AG09309 (cell line): Measurements from ENCODE around the gene CFLAR.

ENCODE experiments used
- DNase-seq: peaks from one replicate; pipeline ENCODE4 v3.0.0-alpha.2; 2010; ENCODE audit warnings: low read depth
- H3K4me3 ChIP-seq: 2 replicates; pipeline ENCODE4 v1.5.1; 2011; ENCODE audit warnings: mild to moderate bottlenecking, low read depth, low read length, moderate library complexity; ENCODE audit not compliant: control insufficient read depth
- CTCF ChIP-seq: IDR thresholded peaks from 2 replicates; pipeline ENCODE4 v1.5.1; 2011; ENCODE audit warnings: mild to moderate bottlenecking, low read depth, low read length, inconsistent platforms; ENCODE audit not compliant: insufficient read depth, control insufficient read depth; ENCODE audit errors: missing control alignments

Gene CFLAR

GRCh38 chr2:201128033-201128432 is 12.1 kb downstream of the CFLAR start:
- DNase-seq: no peak
- no peak overlapping the region for H3K4me3 ChIP-seq
- TF ChIP-seq CTCF: no peak

GRCh38 chr2:201128933-201129505 is 13.1 kb downstream of the CFLAR start:
- H3K4me3 ChIP-seq: no peak overlapping the region
- no peak for TF ChIP-seq CTCF
- DNase-seq: no peak

- DNase-seq: peak; percentile 46
- no peak for TF ChIP-seq CTCF
- no peak overlapping the region for H3K4me3 ChIP-seq
Observed at GRCh38 chr2:201130524-201131186, 14.7 kb downstream of the CFLAR start.

GRCh38 chr2:201132518-201132917 is 16.6 kb downstream of the CFLAR start:
- no peak for TF ChIP-seq CTCF
- no peak for DNase-seq

GRCh38 chr2:201135386-201135785 is 19.4 kb downstream of the CFLAR start:
- no peak for TF ChIP-seq CTCF
- no peak for DNase-seq
- no peak overlapping the region for H3K4me3 ChIP-seq

More at GRCh38 chr2:201132518-201132917, 16.6 kb downstream of the CFLAR start:
- H3K4me3 ChIP-seq: no peak overlapping the region

- no peak overlapping the region for H3K4me3 ChIP-seq
- no peak for DNase-seq
- TF ChIP-seq CTCF: no peak
Observed at GRCh38 chr2:201136889-201137321, 20.9 kb downstream of the CFLAR start.
